GM04503 (cell line): ENCODE measurements around the gene FUT7.

ENCODE experiments used
- DNase-seq: peaks from one replicate; pipeline ENCODE4 v3.0.0-alpha.2; 2012; ENCODE audit warnings: low read depth

The FUT7 gene

DNA sequence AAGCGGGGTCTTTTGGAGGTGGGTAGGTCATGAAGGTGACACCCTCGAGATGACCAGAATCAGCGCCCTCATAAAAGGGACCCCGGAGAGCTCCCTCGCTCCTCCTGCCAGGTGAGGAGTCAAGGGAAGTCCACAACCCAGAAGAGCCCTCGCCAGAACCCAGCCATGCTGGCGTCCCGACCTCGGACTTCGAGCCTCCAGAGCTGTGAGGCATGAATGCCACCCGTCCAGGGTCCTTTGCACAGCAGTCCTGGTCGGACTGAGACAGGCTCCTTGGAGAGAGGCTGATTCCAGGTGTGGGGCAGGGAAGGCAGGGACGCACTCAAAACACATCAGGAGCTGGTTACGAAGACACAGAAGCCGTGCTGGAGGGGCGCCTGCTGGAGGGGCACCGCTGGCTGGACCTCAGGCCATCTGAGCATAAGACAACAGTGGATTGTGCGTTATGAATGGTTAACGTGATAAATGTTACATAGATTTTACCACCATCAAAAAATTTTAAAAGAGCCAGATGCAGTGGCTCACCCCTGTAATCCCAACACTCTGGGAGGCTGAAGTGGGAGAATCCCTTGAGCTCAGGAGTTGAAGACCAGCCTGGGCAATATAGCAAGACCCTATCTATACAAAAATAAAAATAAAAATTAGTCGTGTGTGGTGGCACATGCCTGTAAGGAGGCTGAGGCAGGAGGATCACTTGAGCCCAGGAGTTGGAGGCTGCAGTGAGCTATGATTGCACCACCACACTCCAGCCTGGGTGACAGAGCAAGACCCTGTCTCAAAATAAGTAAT, 29.8 kb downstream of the FUT7 start:
- no peak for DNase-seq

- peak; percentile 45 for DNase-seq
These were observed 31.5 kb downstream of the FUT7 start for GRCh38 chr9:137000177-137000930.

GRCh38 chr9:136997830-136998234, 34.1 kb downstream of the FUT7 start:
- no peak for DNase-seq

GRCh38 chr9:136997371-136997770, 34.5 kb downstream of the FUT7 start:
- no peak for DNase-seq

GRCh38 chr9:136996361-136997292, 35.3 kb downstream of the FUT7 start, which contains the start of gene CLIC3:
Gene CLIC3, minus strand, starts transcription at chr9:136996568. Its CDS starts 25 bp downstream, at chr9:136996543.
- DNase-seq = no peak

GRCh38 chr9:136995772-136996311, 36.0 kb downstream of the FUT7 start:
- no peak for DNase-seq

- DNase-seq = no peak
These were observed 36.5 kb downstream of the FUT7 start for GRCh38 chr9:136995362-136995761.

GRCh38 chr9:136994888-136995230, 37.0 kb downstream of the FUT7 start:
- no peak for DNase-seq

DNA sequence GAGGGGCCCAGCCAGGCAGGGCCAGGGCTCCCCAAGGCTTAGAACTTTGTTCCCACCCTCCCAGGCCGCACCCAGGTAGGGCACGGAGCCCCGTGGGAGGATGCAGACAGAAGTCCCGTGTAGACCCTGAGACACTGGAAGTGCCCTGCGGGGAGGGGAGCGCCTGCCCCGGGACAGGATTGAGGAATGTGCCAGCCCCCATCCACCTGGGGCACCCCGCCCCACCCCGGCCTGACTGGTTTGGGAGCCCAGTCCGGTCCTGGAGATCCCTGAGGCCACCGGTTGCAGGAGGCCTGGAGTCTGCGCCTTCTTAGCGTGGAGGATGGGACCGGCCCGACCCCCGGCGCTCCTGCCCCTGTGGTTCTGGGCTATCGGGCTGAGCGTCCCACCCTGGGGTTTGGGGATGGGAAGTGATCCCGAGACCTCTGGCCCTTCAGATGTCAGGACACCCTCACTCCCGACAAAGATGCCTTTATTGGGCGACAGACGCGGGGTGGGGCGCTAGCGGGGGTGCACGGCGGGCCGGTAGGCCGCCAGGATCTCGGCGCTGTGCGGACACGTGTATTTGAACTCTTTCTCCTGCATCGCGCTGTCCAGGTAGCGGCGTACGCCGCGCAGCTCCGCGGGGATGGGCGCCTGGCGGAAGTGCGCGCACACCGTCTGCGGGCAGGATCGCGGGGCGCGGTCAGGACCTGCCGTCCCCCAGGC, 37.6 kb downstream of the FUT7 start:
- DNase-seq = no peak

- no peak for DNase-seq
These were observed 39.0 kb downstream of the FUT7 start for GRCh38 chr9:136992819-136993369.

DNA sequence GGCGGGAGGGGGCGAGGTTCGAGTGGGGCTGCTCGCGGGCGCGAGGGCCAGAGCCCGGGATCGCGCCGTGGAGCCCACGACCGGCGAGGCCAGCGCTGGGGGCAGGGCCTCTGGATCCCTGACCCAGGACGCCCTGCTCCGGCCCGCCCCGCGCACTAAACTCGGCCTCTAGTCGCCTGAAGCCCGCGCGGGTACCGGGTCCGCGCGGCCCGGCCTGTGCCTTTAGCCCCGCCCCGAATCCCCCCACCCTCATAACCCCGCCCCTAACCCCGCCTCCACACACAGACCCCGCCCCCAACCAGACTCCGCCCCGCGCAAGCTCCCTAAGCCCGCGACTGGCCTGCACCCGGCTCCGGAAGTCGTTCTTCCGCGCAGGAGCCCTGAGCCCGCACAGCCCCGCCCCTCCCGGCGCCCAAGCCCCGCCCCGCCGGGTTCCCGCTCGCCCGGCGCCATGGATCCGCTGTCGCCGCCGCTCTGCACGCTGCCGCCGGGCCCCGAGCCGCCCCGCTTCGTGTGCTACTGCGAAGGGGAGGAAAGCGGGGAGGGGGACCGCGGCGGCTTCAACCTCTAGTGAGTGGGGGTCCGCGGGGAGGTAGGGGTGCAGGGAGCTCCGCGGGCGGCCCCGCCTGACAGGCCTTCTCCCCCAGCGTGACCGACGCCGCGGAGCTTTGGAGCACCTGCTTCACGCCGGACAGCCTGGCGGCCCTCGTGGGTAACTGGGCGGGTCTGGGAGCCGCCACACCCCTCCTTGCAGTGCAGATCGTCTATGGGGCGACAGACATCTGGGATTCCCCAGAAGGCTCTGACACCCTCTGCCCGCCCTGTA, 39.7 kb downstream of the FUT7 start, which contains the start of gene PAXX:
TSS of gene PAXX (plus strand) at position 430 of the 826 bp plus-strand sequence. CDS start at position 452, 22 bp downstream.
- DNase-seq = peak; percentile 23

DNA sequence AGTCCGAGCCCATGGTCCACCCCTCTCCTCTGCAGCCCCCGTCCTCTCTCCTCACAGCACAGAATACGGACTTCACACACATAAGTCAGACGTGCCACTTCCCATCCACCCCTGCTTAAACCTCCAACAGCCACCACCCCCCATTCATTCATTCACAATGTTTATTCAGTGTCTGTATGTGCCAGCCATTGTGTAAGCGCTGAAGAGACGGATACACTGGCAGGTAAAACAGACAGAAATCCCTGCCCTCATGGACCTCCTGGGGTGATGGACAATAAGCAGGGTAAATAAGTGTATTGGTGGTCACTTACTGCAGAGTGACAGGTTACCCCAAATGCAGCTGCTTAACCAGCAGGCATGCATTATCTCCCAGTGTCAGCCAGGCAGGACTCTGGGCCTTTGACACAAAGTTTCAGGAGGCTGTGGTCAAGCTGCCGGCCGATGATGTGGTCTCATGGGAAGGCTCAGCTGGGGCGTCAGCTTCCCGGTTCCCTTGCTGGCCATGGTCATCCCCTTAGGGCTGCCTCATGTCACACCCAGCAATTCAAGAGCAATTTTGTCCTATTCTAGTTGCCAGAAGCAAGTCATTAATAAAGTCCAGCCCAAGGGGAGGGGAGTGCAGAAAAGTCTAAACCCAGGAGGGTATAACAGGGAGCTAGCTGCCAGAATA, 41.5 kb downstream of the FUT7 start:
- no peak for DNase-seq

DNA sequence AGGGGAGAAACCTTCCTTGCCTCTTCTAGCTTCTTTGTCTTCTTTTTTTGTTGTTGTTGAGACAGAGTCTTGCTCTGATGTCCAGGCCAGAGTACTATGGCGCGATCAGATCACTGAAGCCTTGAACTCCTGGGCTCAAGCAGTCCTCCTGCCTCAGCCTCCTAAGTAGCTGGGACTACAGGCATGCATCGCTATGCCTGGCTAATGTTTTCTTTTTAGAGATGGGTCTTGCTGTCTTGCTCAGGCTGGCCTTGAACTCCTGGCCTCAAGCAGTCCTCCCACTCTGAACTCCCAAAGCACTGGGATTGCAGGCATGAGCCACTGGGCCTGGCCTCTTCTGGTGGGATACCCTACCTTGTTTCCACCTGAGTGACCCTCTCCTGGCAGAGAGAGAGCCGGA, 43.0 kb downstream of the FUT7 start:
- no peak for DNase-seq

GRCh38 chr9:136985853-136986252, 46.0 kb downstream of the FUT7 start:
- no peak for DNase-seq

DNA sequence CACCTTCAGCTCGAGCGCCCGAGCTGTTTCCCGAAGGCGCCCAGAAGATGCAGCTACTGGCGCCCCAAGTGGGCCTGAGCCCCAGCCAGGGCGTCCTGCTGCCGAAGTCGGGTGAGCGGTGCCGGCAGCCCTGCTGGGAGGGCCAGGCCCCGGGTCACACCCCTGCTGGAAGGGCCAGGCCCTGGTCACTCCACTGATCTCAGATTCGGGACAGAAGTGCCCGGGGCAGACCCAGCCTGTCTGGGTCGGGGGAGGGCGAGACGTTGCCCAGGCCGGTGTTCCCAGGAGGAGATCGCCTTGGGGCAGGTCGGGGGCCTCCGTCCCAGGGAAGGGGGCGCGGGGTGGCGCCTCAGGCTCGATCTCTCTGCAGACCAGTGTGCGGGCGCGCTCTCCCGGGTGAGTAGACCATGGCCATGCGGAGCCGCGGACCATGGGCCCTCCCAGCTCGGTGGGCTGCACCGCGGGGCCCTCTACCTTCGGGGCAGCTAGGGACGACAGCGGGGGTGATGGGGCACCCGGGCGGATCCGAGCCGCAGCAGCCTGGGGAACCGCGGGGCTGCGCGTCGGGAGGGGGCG, 46.8 kb downstream of the FUT7 start:
- DNase-seq = no peak

- no peak for DNase-seq
These were observed 47.3 kb downstream of the FUT7 start for GRCh38 chr9:136984464-136985026.

DNA sequence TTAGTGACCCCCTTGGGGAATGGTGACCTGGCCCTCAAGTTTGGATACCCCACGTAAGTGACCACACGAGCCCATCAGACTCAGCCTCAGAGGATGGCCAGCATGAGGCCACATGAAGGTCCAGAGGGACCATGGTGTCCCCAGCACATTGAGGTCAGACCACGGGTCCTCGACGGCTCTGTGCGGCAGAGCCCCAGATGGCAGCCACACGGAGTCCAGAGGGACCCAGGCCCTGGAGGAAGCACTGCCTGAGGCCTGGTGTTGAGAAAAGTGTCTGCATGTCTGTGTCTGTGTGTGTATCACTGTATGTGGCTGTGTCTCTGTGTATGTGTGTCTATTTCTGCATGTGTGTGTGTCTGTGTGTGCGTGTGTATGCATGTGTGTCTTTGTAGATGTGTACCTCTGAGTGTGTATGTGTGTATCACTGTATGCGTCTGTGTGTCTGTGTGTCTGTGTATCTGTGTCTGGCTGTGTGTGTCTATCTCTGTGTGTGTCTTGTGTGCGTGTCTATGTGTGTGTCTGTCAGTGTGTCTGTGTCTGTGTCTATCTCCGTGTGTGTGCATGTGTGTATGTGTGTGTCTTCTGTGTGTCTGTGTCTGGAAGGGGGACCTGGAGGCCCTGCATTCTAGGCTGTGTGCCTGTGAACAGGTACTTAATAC, 48.1 kb downstream of the FUT7 start:
- DNase-seq = no peak

DNA sequence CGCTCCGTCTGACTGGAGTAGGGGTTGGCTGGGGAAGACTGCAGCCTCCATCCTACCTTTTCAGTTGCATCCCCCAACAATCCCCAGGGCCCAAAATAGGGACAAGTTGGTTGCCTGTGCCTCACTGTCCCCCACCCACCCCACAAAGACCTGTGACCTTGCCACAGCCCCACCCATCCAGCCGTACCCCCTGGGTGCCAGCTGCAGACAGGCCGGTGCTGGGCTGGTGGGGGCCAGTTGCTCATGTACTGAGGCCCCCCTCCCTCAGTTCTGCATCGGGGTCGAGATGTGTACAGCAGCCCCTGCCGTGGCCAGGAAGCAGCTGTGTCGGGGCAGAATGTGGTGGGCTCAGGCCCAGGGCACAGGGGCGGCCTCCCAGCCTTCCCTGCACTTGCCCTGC, 48.7 kb downstream of the FUT7 start:
- DNase-seq = no peak
